ENCODE results near the gene BAIAP2. TPM values are rescaled to one million over a fixed set of nuclear protein-coding genes. Genes with fewer than 3 reads are reported as not detected.

Gene BAIAP2
- total and polyA plus RNA-seq, 12 donors: 3.1 to 33.4 (median 14.6) TPM

DNA sequence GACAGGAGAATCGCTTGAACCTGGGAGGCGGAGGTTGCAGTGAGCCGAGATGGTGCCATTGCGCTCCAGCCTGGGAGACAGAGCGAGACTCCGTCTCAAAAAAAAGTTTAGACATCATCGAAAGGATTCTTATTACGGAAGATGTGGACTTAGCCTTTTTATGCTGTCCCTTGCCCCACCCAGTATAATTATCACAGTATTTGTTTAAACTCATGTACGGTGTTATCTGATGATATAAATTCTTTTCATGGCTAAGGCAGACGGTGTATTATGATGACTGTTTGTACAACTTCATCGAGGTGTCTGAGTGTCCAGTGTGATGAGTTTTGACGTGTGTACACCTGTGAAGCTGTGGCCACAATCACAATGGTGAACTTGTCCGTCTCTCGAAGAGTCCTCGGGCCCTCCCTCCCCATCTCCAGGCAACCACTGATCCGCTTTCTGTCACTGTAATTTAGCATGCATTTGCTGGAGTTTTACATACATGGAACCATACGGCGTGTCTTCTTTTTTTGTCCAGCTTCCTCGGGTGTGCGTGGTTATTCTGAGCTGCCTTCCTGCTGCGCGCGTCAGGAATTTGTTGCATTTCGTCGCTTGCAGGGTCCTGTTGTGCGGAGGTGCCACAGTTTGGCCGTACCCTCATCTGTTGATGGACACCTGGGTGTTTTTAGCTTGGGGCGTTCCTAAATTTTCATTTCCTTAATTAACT lies 26.2 kb downstream of the BAIAP2 start:
- H3K4me1 ChIP-seq (replicated peaks in 1 of 2): peaks cover 0 to 10% of the 10 kb centered on the region in 2 donors
- H3K27ac ChIP-seq: no peak overlapping the region
- TF ChIP-seq CTCF (IDR thresholded peaks at IDR 0.05): no peak
- no peaks in the 10 kb centered on the region for H3K9me3 ChIP-seq (replicated peaks in 1 of 3)
- peaks cover 0 to 3% of the 10 kb centered on the region in 2 donors for H3K36me3 ChIP-seq (replicated peaks in 1 of 2)
- WGBS, 4 donors: 92 to 96% (median 94%) methylated on average over 28 of the region's 28 CpGs
- no peaks in the 10 kb centered on the region for H3K27me3 ChIP-seq
- no peak for DNase-seq
- no peak overlapping the region for H3K4me3 ChIP-seq
- intact Hi-C loops (cut with DNase I): no loop called here

- Histone ChIP-seq H3K4me1 (replicated peaks in 1 of 2) (peaks cover 0 to 1% of the 10 kb centered on the region in 2 donors), H3K4me3 (no peak overlapping the region), H3K36me3 (replicated peaks in 1 of 2) (peaks cover 0 to 3% of the 10 kb centered on the region in 2 donors), H3K27me3 (no peaks in the 10 kb centered on the region), H3K27ac (no peak overlapping the region), H3K9me3 (replicated peaks in 1 of 3) (no peaks in the 10 kb centered on the region)
- TF ChIP-seq POLR2A (IDR thresholded peaks at IDR 0.05) (no peak), CTCF (IDR thresholded peaks at IDR 0.05) (no peak)
- intact Hi-C loops (cut with DNase I): no loop called here
- DNase-seq: no peak
- WGBS, 4 donors: 87 to 94% (median 90%) methylated on average over 19 of the region's 19 CpGs
Observed at GRCh38 chr17:81062014-81062780, 27.2 kb downstream of the BAIAP2 start.

- H3K27me3 ChIP-seq: no peaks in the 10 kb centered on the region
- DNase-seq: no peak
- intact Hi-C loops (cut with DNase I): no loop called here
- H3K36me3 ChIP-seq (replicated peaks in 1 of 2): peaks cover 0 to 3% of the 10 kb centered on the region in 2 donors
- no peaks in the 10 kb centered on the region for H3K9me3 ChIP-seq (replicated peaks in 1 of 3)
- peak overlapping the region in 1 of 5 donors; percentile 47 for H3K27ac ChIP-seq
- H3K4me3 ChIP-seq: no peak overlapping the region
- 84 to 86% (median 84%) methylated on average over 22 of the region's 22 CpGs for WGBS, 4 donors
- H3K4me1 ChIP-seq (replicated peaks in 1 of 2): no peaks in the 10 kb centered on the region
- TF ChIP-seq POLR2A (IDR thresholded peaks at IDR 0.05): no peak
- TF ChIP-seq CTCF (IDR thresholded peaks at IDR 0.05): no peak
Observed at GRCh38 chr17:81063106-81064093, 28.4 kb downstream of the BAIAP2 start.
